Endodermal cell (in vitro differentiated cells): ENCODE data around the gene PDE4D. TPM values are rescaled to one million over a fixed set of nuclear protein-coding genes. Genes with fewer than 3 reads are reported as not detected.

Experiments
- DNase-seq: peaks from one replicate; pipeline ENCODE4 v3.0.0-alpha.2; 2017
- H3K27ac ChIP-seq: 2 replicates; pipeline ENCODE4 v1.5.1; 2013; ENCODE audit warnings: mild to moderate bottlenecking, low read depth, low read length, moderate library complexity
- H3K27me3 ChIP-seq: 2 replicates; pipeline ENCODE4 v1.6.1; 2013; ENCODE audit warnings: mild to moderate bottlenecking, low read length, moderate library complexity; ENCODE audit not compliant: insufficient read depth, control insufficient read depth, poor library complexity, severe bottlenecking
- H3K36me3 ChIP-seq: 2 replicates; pipeline ENCODE4 v1.7.0; 2013; ENCODE audit warnings: mild to moderate bottlenecking, low read length, moderate library complexity; ENCODE audit not compliant: control insufficient read depth, insufficient read depth
- H3K4me1 ChIP-seq: one replicate; pipeline ENCODE4 v1.7.0; 2013; ENCODE audit warnings: low read length; ENCODE audit not compliant: control insufficient read depth, insufficient read depth
- H3K4me3 ChIP-seq: 2 replicates; pipeline ENCODE4 v1.5.1; 2013; ENCODE audit warnings: mild to moderate bottlenecking, low read length, moderate library complexity
- H3K9ac ChIP-seq: 2 replicates; pipeline ENCODE4 v1.6.1; 2013; ENCODE audit warnings: mild to moderate bottlenecking, low read length, moderate library complexity; ENCODE audit not compliant: poor library complexity, severe bottlenecking; ENCODE audit errors: extremely low read depth
- H3K9me3 ChIP-seq: 2 replicates; pipeline ENCODE4 v1.6.1; 2013; ENCODE audit warnings: mild to moderate bottlenecking, low read length, moderate library complexity; ENCODE audit not compliant: control insufficient read depth
- H3K27ac Mint-ChIP-seq: 2 replicates; pipeline ENCODE4 v1.8.0; 2020; ENCODE audit warnings: mixed read lengths
- H3K27me3 Mint-ChIP-seq: 2 replicates; pipeline ENCODE4 v1.8.0; 2021; ENCODE audit warnings: mild to moderate bottlenecking, mixed read lengths; ENCODE audit not compliant: insufficient read depth
- H3K36me3 Mint-ChIP-seq: 2 replicates; pipeline ENCODE4 v1.8.0; 2020; ENCODE audit warnings: low read depth, mixed read lengths
- H3K4me1 Mint-ChIP-seq: 2 replicates; pipeline ENCODE4 v1.8.0; 2020; ENCODE audit warnings: mixed read lengths
- H3K4me3 Mint-ChIP-seq: 2 replicates; pipeline ENCODE4 v1.8.0; 2020; ENCODE audit warnings: mild to moderate bottlenecking, moderate library complexity, mixed read lengths
- H3K9me3 Mint-ChIP-seq: 2 replicates; pipeline ENCODE4 v1.8.0; 2020; ENCODE audit warnings: mild to moderate bottlenecking, mixed read lengths
- WGBS, 2 experiments: methylation state at CpG; one replicate each; pipeline versions ENCODE4 v1.1.5 to v1.1.7; 2013; ENCODE audit warnings: missing lambda C conversion rate in 2 of 2, mixed read lengths in 1 of 2; ENCODE audit not compliant: insufficient coverage in 1 of 2, insufficient read length in 1 of 2; 5-methylcytosine and 5-hydroxymethylcytosine counted together
- total RNA-seq, 2 donors: library from RNA; stranded (reverse); fragmentation: NEBNext Ultra II Directional in 1 of 2; extraction: Animal tissue kit (Norgen Biotek cat#: 25700) in 1 of 2; gene quantifications; 2 replicates in 1 of 2; 3 replicates in 1 of 2; pipeline ENCODE4 v1.2.1, GENCODE V29; 2021
- TF ChIP-seq, protein P1 (sequence below): fragments of 200-600 bp; sonication (generic); conservative IDR thresholded peaks from 2 replicates; pipeline ENCODE4 v1.5.0; 2021; ENCODE audit warnings: antibody characterized with exemption, mild to moderate bottlenecking

Gene PDE4D
- total RNA-seq, 2 donors from 2014 or later, result 9.2 to 11.4 TPM

DNA sequence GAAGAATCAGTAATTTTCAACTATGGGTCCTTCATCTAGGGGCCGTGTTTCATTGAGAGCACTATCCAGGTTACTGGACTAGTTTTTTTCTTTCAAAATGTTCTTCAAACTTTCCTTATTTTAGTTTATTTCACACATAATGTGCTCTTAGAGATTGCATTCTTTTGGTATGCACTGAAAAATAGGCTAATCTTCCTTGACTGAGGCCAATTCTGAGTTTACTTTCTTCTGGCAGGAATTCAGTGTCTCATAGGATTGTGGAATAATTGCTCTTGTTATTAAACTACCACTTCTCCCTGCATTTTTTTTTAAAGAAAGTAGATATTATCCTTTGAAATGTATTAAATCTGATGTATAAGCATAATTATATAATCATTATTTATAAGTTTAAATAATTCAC lies 686.1 kb downstream of the PDE4D start:
- Histone ChIP-seq H3K36me3 (no peaks in the 10 kb centered on the region), H3K9me3 (no peaks in the 10 kb centered on the region), H3K4me3 (no peak overlapping the region), H3K9ac (no peak overlapping the region), H3K27me3 (no peaks in the 10 kb centered on the region), H3K4me1 (no peaks in the 10 kb centered on the region), H3K27ac (no peak overlapping the region)
- DNase-seq, result no peak
- peaks cover 2% of the 10 kb centered on the region for H3K36me3 Mint-ChIP-seq
- H3K27ac Mint-ChIP-seq, result no peak overlapping the region
- no peaks in the 10 kb centered on the region for H3K27me3 Mint-ChIP-seq
- TF ChIP-seq, protein P1, sequence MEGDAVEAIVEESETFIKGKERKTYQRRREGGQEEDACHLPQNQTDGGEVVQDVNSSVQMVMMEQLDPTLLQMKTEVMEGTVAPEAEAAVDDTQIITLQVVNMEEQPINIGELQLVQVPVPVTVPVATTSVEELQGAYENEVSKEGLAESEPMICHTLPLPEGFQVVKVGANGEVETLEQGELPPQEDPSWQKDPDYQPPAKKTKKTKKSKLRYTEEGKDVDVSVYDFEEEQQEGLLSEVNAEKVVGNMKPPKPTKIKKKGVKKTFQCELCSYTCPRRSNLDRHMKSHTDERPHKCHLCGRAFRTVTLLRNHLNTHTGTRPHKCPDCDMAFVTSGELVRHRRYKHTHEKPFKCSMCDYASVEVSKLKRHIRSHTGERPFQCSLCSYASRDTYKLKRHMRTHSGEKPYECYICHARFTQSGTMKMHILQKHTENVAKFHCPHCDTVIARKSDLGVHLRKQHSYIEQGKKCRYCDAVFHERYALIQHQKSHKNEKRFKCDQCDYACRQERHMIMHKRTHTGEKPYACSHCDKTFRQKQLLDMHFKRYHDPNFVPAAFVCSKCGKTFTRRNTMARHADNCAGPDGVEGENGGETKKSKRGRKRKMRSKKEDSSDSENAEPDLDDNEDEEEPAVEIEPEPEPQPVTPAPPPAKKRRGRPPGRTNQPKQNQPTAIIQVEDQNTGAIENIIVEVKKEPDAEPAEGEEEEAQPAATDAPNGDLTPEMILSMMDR, result no peak
- WGBS, 2 experiments, result 89 to 100% methylated on average over 1 of the region's 1 CpG
- H3K9me3 Mint-ChIP-seq, result peaks cover 3% of the 10 kb centered on the region
- H3K4me3 Mint-ChIP-seq, result no peak overlapping the region
- H3K4me1 Mint-ChIP-seq, result no peaks in the 10 kb centered on the region

DNA sequence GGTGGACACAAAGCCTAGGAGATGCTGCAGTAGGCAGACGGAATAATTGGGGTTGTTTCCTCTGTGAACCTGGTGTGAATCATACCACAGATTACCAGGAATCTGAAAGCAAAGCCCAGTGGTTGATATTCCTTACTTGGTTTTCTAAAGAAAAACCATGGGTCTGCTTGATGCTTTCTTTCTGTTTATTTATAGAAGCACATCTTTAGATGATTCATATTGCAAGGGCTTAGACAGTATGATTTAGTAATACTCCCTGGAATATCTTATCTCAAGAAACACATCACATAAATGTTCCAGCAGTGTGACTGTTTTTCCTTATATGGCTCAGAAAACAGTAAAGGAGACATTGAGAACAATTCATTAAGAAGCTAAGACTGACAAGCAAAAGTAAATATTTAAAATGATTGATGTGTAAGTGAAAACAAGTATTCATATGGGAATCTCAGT lies 687.4 kb downstream of the PDE4D start:
- H3K36me3 ChIP-seq, result no peaks in the 10 kb centered on the region
- H3K27me3 ChIP-seq, result no peaks in the 10 kb centered on the region
- no peak overlapping the region for H3K9ac ChIP-seq
- peaks cover 5% of the 10 kb centered on the region for H3K9me3 Mint-ChIP-seq
- H3K4me1 ChIP-seq, result no peaks in the 10 kb centered on the region
- no peaks in the 10 kb centered on the region for H3K9me3 ChIP-seq
- H3K27ac ChIP-seq, result no peak overlapping the region
- 88 to 100% methylated on average over 1 of the region's 1 CpG for WGBS, 2 experiments
- H3K27ac Mint-ChIP-seq, result no peak overlapping the region
- H3K4me3 Mint-ChIP-seq, result no peak overlapping the region
- H3K36me3 Mint-ChIP-seq, result peaks cover 2% of the 10 kb centered on the region
- no peaks in the 10 kb centered on the region for H3K4me1 Mint-ChIP-seq
- no peak for DNase-seq
- H3K27me3 Mint-ChIP-seq, result no peaks in the 10 kb centered on the region
- H3K4me3 ChIP-seq, result no peak overlapping the region
- TF ChIP-seq, protein P1, result no peak

DNA sequence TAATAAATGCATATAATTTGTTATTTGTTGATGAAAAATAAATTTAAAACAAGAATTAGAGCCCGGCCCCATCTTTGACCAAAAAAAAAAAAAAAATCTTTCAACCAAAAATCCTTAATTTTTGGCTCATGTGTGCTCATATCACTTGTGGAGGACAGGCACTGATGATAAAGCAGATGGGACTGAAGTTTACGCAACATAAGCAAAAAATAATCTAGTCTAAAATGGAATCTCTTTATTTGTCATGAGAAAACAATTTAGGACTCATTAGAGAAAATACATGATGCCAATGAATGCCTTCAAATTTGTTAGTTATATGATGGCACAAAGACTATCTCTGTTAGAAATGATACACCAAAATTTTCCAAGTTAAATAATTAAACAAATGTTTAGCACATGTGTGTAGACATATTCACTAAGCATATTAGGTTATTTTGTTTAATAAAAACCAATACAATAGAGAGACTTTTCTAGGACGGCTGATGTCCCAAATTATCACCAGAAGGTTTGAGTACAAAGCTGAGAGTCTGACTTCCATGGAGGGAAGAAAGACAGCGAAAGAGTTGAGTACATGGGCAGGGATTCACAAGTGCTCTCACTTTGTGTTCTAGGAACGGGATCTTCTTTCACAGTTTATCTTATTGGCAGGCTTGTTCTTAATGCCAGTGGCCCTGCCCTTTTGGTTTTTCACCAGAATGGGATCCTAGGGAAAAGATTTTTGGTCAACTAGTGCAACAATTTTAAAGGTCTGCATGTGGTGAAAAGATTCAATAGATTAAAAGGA lies 689.2 kb downstream of the PDE4D start:
- Histone ChIP-seq H3K9ac (no peak overlapping the region), H3K4me3 (no peak overlapping the region), H3K27ac (no peak overlapping the region), H3K27me3 (no peaks in the 10 kb centered on the region), H3K9me3 (no peaks in the 10 kb centered on the region), H3K4me1 (no peaks in the 10 kb centered on the region), H3K36me3 (no peaks in the 10 kb centered on the region)
- Mint-ChIP-seq H3K36me3 (peaks cover 2% of the 10 kb centered on the region), H3K27ac (no peak overlapping the region), H3K4me3 (no peak overlapping the region), H3K4me1 (no peaks in the 10 kb centered on the region), H3K27me3 (no peaks in the 10 kb centered on the region), H3K9me3 (peaks cover 5% of the 10 kb centered on the region)
- 64 to 83% methylated on average over 2 to 4 of the region's 5 CpGs for WGBS, 2 experiments
- DNase-seq, result no peak
- TF ChIP-seq, protein P1, result no peak
